Hematopoietic multipotent progenitor cell treated with erythropoietin and hydrocortisone succinate and interleukin-3 and kit ligand, for 17 days (in vitro differentiated cells): ENCODE measurements around the gene NFATC3.
A peak's percentile ranks its signal among the peaks of the same experiment; 100 is the strongest.

Experiments used
- DNase-seq: peaks from one replicate; pipeline ENCODE4 v3.0.0-alpha.2; 2015; ENCODE audit warnings: low spot score

NFATC3 gene

DNA sequence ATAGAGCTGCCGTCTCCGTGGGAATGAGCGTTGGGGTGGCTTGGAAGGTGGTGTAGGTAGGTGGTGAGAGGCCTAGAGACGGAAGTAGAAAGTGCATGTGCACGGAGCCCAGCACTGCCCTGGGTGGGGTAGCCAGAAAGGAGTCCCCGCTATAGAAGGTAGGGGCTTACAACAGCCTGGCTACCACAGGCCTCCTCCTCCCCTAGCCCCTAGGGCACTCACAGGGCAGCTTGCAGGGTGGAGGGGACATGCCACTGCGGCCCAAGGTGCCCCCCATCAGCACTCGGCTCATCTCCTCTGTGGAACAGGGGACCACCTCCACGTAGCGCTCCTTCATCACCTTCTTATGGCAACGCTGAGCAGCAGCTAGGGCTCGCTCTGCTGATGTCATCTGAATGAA lies 145.8 kb downstream of the NFATC3 start:
- no peak for DNase-seq

DNA sequence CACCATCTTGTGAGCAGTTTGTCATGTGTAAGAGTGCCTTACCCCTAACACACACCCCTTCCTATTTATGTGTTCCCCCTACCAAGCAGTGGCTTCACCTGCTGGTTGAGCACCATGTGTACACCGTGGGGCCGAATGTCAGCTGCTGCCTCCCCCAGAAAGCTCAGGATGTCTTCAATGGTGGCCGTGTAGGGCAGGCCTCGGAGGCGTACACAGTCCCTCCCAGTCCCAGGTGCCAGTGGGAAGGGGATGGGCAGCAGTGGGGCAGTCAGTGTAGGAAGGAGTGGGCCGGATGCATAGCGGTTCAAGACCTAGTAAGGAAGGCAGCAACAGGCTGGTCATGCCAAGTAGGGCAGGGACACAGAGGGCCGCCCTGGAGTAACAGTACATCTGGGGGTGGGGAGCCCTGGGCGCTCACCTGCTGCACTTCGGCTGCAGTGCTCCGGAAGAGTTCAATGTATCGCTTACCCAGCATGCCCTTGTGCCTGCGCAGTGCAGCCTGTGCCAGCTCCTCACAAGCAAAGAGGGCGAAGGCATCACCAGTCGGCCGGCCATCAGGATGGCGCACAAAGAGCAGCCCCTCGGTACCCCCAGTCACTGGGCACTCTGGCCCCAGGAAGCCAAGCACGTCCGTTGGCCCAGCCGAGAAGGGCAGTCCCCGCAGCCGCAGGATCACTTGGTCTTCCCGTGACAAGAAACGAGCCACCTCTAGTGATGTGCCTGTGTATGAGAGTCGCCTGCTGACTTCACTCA lies 146.4 kb downstream of the NFATC3 start:
- no peak for DNase-seq

DNA sequence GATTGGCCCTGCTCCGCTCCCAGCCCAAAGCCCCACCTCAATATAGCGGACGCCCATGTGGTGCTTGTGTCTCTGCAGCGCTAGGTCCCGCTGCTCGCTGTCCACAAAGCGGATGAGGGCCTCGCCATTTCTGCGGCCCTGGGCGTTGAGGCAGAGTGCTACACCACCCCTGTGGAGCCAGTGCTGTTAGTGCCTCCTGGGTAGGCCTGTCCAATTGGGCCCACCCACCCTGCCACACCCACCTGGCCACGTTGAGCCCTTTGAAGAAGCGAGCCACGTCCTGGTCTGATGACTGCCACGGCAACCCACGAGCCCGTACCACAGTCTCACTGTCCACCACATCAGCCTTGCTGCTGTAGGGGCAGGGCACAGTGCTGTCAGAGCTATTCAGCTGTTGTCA lies 147.2 kb downstream of the NFATC3 start:
- DNase-seq = no peak

DNA sequence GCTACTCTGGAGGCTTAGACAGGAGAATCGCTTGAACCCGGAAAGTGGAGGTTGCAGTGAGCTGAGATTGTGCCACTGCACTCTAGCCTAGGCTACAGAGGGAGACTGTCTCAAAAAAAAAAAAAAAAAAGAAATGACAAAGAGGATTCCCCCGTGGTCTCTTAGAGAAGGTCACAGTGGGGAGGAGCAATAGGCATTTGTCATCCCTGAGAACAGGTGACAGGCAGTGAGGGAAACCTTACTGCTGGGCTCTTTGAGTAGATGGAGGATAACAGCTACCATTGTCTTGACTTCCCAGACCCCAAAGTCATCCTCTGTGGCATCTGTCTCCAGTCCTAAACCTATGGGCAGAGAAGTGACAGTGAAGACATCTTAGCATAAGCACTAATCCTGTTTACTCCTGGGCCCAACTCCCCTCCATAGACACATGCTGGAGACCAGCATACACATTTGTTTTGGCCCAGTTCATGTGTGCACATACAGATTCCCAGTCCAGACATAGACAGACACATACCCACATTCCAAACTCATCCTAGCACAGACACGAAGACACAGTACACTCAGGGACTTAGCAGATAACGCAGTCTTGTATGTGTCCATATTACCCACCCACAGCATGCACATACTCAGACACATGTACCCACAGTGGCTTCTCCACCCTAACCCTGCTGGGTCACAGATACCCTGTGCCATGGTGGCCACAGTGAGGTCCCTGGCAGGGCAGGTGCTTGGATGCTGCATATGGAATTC lies 148.1 kb downstream of the NFATC3 start:
- DNase-seq = no peak

DNA sequence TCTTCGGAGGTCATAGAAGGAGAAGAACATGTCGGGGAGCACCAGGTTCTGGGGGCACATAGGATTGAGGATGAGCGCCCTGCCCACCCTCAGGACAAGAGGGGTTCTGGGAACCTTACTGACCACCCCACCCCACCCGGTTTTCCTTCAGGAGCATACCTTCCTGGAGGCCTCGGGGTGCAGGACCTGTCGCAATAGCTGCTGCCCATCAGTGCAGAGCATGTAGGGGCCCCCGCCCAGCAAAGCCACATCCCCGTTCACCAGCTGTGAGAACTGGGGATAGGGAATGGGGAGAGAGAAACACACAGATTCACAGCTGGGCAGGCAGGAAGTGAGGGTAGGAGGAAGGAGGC lies 148.6 kb downstream of the NFATC3 start:
- DNase-seq = no peak

DNA sequence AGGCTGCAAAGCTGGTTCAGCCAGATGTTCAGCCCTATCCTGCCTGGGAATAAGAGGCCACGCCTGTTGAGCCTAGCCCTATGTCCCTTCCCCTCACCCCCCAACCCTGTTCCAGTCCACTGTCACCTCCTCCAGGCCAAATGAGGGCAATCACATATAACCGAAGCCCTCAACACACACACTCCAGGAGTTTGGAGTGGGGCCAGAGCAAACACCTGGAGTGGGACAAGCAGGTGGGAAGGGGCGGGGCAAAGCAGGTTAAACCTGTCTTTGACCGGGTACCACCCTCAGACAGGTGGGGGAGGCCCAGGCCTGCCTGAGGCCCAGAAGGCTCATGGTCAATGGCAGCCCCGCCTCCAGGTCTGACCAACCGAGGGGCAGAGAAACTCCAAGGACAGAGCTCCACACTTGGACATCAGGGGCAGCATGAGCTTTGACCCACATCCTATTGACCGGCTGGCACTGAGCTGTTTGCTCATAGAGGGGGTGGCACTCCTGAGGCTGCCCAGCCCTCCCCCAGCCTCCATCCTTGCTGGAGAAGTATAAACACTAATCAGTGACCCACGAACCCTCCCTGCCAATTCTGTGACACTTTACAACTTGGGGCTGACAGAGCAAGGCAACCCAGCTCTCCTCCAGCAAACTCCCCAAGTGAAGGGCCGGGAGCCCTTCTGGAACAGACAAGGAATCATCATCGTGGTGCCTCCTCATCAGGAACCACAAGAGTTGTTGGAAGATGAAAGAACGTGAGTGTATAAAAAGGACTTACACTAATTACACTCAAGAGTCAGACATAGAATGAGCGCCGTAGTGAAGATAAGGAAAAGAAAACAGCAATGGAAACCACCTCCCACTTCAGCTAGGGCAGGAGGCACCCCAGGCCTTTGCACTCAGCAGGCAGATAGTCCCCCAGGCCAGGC lies 149.3 kb downstream of the NFATC3 start:
- no peak for DNase-seq

DNA sequence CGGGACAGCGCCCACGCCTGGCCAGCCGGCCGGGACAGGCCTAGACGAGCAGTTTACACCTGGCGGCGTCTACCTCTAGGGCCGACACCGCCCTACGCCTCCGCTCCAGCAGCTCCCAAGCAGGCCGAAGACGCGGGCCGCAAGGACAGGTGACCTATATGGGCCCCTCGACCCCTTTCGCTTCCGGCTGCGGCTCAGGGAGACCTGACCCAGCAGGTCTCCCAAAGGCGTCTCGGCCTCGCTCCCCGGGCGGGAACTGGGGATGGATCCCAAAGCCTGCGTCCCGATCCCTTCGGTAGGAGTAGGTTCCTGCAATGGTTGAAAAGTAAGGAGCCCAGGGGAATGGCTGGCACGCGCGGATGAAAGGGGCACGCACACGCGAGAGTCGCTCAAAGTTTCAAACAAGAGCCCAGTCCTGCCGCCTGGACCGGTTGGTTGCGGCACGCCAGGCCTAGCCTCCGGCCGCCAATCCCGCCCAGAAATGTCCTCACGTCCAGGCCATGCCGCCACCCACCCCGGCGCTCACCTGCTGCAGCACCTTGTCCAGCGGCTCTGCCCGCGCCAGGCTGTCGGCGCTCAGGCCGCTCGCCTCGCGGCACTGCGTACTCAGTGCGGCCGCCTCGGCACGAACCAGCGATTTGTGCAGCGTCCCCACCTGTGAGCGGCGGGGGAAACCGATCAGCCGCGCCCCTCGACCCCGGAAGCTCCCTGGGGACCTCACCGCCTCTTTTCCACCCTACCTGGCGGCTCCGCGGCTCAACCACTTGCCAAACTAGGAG lies 150.1 kb downstream of the NFATC3 start:
- no peak for DNase-seq

DNA sequence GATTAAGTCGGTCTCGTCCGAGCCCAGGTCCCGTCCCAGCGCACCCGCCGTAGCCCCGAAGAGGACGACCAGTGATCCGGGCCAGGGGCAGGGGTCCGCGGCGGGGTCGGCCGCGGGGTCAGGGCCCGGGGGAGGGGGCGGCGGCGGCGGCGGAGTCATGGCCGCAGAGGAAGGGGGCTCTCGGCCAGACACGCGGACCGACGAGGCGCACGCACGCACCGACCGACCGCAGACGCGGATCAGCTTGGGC lies 150.6 kb downstream of the NFATC3 start, which contains the start of gene ESRP2:
TSS of gene ESRP2 (minus strand) at position 241 of the 250 bp plus-strand sequence. CDS start at position 159, 82 bp downstream.
- no peak for DNase-seq

DNA sequence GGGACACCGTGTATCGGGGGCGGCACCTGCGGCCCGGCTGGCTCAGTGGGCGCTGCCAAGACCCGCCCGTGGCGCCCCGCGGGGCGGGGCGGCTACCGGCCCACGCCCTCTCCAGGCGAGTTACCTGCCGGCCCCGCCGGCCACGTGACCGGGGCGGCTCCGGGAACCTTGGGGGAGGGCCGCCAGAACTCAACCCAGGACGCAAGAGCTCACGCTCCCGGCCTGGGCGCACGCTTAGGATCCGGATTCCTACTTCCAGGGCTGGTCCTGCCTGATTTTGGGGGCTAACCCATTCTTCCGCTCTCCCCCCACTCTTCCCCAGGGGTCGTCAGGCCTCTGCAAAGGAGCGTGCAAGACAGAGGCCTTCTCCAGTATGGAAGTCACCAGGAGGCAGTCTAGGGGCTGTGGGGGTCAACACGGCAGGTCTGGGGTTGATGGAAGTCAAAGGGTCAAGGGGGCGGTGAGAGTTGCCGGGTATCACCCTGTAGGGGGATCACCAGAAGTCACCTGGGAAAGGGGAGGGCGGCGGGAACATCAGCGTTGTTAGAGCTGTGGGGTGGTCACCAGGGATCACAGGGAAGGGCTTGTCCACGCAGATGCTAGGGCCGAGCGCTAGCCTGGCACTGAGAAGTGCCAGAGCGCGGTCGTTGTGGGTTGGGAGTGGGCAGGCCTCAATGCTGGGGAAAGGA lies 151.1 kb downstream of the NFATC3 start:
- DNase-seq = peak; percentile 79

DNA sequence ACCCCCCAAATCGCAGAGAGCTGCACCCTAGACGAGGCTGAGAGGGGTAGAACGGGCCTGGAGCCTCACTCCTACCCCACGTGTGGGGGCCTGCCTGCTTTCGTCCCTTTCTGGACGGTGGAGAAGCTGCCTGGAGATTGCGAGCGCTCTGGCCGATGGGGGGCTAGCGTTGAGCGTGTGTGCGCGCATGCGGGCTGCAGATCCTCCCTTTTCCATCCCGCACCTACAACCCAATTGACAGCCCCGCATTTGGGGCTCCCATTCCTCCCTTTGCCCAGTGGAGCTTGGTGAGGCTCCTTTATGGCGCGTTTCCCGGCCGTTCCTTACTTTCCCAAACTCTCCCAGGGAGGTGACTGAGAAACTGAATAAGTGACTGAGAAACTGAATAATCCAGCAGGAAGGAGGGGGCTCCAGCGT lies 151.7 kb downstream of the NFATC3 start:
- DNase-seq = no peak

DNA sequence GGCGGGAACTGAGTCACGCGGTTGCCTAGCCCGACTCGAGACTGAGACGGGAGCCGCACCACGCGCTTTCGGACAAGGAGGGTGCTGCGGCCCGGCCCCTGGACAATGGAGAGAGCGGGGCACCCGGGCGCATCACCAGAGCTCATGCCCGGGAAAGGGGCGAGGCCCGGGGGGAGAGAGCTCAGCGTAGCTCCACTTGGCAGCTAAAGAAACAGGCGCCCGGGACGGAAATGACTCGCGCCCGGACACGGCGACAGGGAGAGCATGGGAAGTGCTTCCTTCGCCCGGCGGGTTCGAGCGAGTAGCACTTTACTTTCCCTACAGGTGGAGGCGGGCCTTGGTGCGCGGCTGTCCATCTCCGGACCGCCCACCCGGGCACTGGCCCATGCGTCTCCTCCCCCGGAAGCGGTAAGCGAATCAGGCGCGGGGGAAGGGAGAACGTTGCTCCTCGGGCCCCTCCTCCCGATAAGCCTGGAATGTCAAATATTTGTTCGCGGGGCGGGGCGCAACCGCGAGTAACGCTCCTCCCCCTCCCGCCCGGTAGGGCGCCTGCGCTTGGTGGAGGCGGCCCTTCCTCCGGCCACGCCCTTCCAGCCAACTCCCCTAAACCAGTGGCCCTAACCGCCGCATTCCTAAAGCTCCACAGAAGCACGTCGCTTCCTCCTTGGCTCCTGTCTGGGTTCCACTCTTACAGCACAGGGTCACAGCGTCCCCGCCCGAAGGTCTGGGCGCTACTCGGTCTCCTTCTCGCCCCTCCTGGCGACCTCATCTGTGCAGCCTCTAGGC lies 152.3 kb downstream of the NFATC3 start:
- DNase-seq = peak; percentile 98

DNA sequence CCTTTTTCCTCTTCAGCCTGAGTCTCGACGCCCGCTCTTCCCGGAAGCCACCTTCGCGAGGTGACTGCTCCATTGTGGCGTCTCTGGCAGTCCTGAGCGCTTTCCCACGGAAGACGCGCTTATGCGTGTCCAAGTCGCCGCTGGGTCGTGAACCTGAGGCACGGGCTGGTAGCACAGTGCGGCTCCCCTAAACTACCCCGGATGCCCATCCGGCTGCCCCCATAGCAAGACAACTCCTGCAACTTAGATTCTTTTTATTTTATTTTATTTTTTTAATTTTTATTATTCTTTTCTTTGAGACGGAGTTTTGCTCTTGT lies 152.8 kb downstream of the NFATC3 start:
- no peak for DNase-seq

DNA sequence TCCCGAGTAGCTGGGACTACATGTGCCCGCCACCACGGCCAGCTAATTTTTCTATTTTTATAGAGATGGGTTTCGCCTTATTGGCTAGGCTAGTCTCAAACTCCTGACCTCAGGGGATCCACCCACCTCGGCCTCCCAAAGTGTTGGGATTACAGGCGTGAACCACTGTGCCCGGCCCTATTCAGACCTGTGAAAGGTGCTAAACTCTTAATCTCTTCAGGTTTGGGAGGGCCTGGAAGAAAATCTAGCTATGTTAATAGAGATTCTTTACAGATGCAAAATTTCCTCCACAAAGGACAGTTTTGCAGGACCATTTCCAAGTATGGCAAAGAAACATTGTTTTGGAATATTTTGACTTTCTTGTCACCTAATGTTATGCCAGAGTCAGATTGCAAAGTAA lies 156.9 kb downstream of the NFATC3 start:
- DNase-seq = no peak

DNA sequence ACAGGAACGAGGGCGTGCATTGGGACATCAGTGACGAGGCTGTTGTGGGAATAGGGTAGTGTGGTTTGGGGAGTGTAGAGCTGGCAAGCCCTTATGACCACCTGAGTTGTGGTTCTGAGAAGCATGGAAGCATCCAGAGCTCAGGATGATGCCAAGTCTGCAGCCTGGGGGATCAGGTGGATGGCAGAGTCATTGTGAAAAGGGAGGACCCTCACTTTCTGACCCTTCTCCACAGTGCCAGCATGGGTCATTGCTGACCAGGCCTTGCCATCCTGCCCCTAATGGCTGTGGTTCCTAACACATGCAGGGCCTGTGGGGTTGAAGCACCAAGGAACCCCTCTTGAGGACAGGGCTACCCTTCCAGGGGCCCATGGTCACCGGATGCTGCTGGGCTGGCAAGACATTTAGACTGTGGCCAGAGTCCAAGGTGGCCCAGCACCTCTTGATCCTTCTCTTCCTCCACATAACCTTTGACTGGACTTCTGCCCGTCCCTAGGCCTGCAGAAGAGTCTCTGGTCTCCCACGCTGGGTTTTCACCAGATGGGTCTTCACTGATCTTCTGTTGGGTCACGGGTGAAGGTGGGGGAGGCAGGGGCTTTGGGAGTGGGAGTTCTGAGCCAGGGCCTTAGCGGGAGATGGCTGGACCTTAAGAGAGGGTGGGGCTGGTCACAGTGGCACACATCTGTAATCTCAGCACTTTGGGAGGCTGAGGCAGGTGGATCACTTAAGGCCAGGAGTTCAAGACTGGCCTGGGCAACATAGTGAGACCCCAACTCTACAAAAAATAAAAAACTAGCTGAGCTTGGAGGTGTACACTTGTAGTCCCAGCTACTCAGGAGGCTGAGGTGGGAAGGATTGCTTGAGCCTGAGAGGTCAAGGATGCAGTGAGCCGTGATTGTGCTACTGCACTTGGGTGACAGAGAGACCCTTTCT lies 158.0 kb downstream of the NFATC3 start:
- DNase-seq = no peak

DNA sequence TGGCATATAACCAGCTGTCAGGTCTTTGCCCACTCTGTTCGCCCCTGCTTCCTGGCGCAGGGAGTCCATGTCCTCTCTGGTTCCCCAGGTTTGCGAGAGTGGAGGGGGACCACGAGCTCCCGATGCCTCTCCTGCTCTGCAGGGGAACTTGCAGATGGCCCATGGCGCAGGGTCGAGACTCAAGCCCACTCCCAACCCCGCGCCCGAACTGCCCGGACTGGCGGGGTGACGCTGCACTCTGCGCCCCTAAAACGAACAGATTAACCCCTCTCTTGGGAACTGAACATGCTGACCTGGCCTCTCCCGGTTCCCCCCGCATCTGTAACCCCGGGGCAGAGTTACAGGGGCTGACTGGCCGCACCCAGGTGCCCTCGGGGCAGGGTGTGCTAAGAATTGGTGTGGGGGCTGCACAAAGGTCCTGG lies 159.3 kb downstream of the NFATC3 start:
- no peak for DNase-seq

DNA sequence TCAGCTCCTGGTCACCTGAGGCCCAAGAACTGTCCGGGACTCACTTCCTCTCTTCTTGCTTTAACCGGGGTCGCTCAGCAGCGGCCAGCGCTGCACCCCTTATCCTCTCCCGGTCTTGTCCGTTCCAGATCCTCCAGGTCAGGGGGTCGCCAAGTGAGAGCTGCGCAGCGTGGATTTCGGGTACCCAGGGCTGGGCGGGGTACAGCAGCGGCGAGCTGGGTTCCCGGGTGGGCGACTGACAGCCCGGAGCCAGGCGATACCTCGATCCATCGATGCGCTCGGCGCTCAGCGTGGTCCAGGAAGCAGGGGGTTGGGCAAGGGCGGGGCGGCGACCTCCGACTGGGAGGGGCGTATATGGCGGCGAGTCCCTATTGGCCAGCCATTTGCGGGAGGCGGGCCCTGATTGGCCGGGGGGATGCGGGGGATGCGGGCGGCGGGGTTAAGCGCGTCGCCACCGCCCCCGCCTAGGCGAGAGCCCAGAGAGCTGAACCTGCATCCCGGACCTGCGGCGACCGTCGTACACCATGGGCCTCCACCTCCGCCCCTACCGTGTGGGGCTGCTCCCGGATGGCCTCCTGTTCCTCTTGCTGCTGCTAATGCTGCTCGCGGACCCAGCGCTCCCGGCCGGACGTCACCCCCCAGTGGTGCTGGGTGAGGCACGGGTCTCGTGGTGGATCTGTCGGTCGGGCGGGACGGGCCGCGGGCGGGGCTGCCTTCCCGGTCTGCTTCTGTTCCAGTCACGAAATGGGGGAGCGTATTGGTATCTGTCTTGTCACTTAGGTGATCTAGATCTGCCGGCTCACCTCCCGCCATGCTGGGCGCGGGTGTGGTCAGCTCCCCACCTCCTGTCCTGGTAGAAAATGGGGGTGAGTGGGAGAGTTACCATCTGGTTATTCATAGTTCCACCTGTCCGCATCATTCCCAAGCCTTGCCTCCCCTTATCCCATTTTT lies 160.0 kb downstream of the NFATC3 start, which contains the start of gene PLA2G15:
TSS of gene PLA2G15 (plus strand) at position 471 of the 951 bp plus-strand sequence. CDS start at position 525, 54 bp downstream.
- DNase-seq = peak; percentile 82

DNA sequence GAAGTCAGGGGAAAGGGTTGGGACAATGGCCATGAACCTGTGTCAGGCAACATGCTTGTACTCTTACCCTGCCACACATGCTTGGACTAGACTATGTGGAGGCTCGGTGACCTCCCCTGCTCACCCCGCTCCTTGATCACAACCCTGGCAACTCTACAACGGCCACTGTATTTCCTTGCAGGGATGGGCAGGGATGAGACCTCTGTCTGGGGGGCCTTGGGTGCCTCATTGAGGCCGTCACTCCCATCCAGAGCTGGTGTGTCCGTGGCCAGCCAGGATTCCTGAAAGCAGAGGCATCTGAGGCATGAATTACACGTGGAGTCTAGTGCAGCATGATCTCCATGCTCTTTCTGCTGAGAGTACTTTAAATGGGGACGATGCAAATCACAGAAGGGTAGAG lies 161.0 kb downstream of the NFATC3 start:
- DNase-seq = no peak

DNA sequence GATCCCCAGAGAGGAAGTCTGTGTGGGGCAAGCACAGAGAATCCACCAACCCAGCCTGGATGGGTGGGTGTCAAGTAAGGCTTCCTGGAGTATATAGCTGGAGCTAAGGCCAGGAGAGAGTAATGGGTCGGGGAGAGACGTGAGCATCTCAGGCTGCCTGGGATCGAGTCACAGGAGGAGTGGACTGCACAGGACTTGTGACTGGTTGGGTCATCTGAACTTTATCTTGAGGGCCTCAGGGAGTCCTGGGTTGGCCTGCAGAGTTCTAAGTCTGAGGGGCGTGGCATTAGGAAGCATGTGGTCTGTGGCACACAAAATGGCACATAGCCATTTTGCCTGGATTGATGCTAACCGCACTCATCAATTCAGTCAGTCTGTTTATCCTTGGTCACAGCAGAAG lies 161.5 kb downstream of the NFATC3 start:
- DNase-seq = no peak
